Uterus (tissue), 4 donors: ENCODE results near the gene ARID3B. TPM values are rescaled to one million over a fixed set of nuclear protein-coding genes. Genes with fewer than 3 reads are reported as not detected.
"Not testable (repeated sequence)": the region's sequence is repeated elsewhere in the genome, so short reads cannot be mapped to it uniquely, and the experiment has no call there.

Source experiments
- DNase-seq, 2 donors: peaks; one replicate each; pipeline ENCODE4 v3.0.0-alpha.2; 2019 to 2020
- H3K27ac ChIP-seq, 2 donors: fragments of 200-600 bp; sonication (generic); 1 replicate in 1 of 2; 2 replicates in 1 of 2; pipeline ENCODE4 v1.5.1; 2016 to 2018
- H3K27me3 ChIP-seq, 2 donors: fragments of 200-600 bp; sonication (generic); one replicate each; pipeline ENCODE4 v1.5.1; 2018 to 2019; ENCODE audit warnings: control low read depth in 1 of 2
- H3K36me3 ChIP-seq, 2 donors: fragments of 200-600 bp; sonication (generic); one replicate each; pipeline ENCODE4 v1.5.1; 2019; ENCODE audit warnings: control low read depth in 1 of 2
- H3K4me1 ChIP-seq, 2 donors: fragments of 200-600 bp; sonication (generic); one replicate each; pipeline ENCODE4 v1.5.1; 2018 to 2019; ENCODE audit warnings: control low read depth in 1 of 2
- H3K4me3 ChIP-seq, 2 donors: fragments of 200-600 bp; sonication (generic); 1 replicate in 1 of 2; 2 replicates in 1 of 2; pipeline ENCODE4 v1.5.1; 2018 to 2019; ENCODE audit warnings: mild to moderate bottlenecking in 1 of 2
- H3K9me3 ChIP-seq, 2 donors: fragments of 200-600 bp; sonication (generic); one replicate each; pipeline ENCODE4 v1.5.1; 2019; ENCODE audit warnings: control low read depth in 1 of 2
- POLR2A ChIP-seq, 2 donors: fragments of 450-650 bp; IDR thresholded peaks; one replicate each; pipeline ENCODE4 v1.6.1; 2016; ENCODE audit warnings: antibody characterized with exemption in 2 of 2, mild to moderate bottlenecking in 1 of 2, moderate library complexity in 1 of 2
- intact Hi-C: fragments of 100-400 bp; cut with DNase I; formaldehyde crosslinking; loops from one replicate; pipeline ENCODE4 v1.15.1; 2023; ENCODE audit warnings: low total_unique reads
- total RNA-seq, 4 donors: library from RNA; depleted of rRNA in 3 of 4; stranded (reverse); fragments of >200 nt in 3 of 4; gene quantifications; one replicate each; pipeline versions ENCODE4 v1.1.0 to v1.2.4, GENCODE V29; 2014 to 2023
- TF ChIP-seq, protein P1 (sequence below), 4 experiments: fragments of 200-600 bp in 2 of 4; fragments of 450-650 bp in 2 of 4; sonication (generic) in 2 of 4; IDR thresholded peaks; one replicate each; pipeline ENCODE4 v1.5.1; 2016 to 2019; ENCODE audit warnings: antibody characterized with exemption in 4 of 4, mild to moderate bottlenecking in 2 of 4, moderate library complexity in 1 of 4
- donor health status: DM: yes; HTN: yes; CAD: no.

ARID3B gene
- total RNA-seq, 4 donors from 2014 or later: 1.5 to 8.8 (median 3.7) TPM

DNA sequence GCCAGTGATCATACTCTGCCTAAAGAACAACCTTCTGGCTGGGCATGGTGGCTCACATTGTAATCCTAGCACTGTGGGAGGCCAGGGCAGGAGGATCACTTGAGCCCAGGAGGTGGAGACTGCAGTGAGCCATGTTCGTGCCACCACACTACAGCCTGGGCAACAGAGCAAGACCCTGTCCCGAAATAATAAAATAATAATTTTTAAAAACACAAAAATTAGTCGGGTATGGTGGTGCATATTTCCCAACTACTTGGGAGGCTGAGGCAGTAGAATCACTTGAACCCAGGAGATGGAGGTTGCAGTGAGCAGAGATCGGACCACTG lies 34.5 kb upstream of the ARID3B start:
- no peaks in the 10 kb centered on the region for H3K4me1 ChIP-seq
- no peak for DNase-seq
- H3K9me3 ChIP-seq: no peaks in the 10 kb centered on the region
- intact Hi-C loops: no loop called here
- no peak for TF ChIP-seq POLR2A (IDR thresholded peaks at IDR 0.05)
- TF ChIP-seq, protein P1, sequence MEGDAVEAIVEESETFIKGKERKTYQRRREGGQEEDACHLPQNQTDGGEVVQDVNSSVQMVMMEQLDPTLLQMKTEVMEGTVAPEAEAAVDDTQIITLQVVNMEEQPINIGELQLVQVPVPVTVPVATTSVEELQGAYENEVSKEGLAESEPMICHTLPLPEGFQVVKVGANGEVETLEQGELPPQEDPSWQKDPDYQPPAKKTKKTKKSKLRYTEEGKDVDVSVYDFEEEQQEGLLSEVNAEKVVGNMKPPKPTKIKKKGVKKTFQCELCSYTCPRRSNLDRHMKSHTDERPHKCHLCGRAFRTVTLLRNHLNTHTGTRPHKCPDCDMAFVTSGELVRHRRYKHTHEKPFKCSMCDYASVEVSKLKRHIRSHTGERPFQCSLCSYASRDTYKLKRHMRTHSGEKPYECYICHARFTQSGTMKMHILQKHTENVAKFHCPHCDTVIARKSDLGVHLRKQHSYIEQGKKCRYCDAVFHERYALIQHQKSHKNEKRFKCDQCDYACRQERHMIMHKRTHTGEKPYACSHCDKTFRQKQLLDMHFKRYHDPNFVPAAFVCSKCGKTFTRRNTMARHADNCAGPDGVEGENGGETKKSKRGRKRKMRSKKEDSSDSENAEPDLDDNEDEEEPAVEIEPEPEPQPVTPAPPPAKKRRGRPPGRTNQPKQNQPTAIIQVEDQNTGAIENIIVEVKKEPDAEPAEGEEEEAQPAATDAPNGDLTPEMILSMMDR (IDR thresholded peaks at IDR 0.05): no peak
- H3K27ac ChIP-seq: no peak overlapping the region
- H3K4me3 ChIP-seq: no peak overlapping the region
- no peaks in the 10 kb centered on the region for H3K36me3 ChIP-seq
- H3K27me3 ChIP-seq: no peaks in the 10 kb centered on the region

DNA sequence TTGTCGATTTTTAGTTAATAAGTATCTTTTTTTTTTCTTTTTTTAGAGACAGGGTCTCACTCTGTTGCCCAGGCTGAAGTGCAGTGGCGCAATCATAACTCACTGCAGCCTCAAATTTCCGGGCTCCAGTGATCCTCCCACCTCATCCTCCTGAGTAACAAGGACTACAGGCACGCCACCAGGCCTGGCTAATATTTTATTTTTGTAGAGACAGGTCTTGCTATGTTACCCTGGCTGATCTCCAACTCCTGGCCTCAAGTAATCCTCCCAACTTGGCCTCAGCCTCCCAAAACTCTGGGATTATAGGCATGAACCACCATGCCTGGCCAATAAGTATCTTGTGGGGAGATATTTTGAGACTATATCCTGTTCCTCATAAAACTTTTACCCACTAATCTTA lies 29.4 kb upstream of the ARID3B start:
- Histone ChIP-seq H3K4me1 (no peaks in the 10 kb centered on the region), H3K9me3 (no peaks in the 10 kb centered on the region), H3K27ac (no peak overlapping the region), H3K4me3 (no peak overlapping the region), H3K27me3 (no peaks in the 10 kb centered on the region), H3K36me3 (no peaks in the 10 kb centered on the region)
- intact Hi-C loops: no loop called here
- no peak for DNase-seq
- TF ChIP-seq, protein P1 (IDR thresholded peaks at IDR 0.05): no peak
- TF ChIP-seq POLR2A (IDR thresholded peaks at IDR 0.05): no peak

DNA sequence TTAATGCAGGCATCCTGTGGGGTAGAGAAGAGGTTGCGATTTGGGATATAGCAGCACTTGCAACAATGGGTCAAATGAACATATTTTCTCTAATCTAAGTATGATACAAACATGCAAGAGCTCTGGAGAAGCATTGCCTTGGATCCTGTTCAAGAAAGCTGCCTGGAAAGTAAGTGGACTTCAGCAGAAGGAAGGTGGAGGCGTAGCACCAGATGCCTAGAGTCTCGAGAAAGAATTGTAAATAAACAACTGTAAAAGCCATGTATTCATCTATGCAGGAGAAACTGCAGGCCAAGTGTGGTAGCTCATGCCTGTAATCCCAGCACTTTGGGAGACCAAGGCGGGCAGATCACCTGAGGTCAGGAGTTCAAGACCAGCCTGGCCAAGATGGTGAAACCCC lies 27.0 kb upstream of the ARID3B start:
- intact Hi-C loops, H3K9me3 ChIP-seq, H3K4me3 ChIP-seq, DNase-seq, H3K27me3 ChIP-seq, H3K36me3 ChIP-seq, H3K4me1 ChIP-seq, H3K27ac ChIP-seq: not testable (repeated sequence)

DNA sequence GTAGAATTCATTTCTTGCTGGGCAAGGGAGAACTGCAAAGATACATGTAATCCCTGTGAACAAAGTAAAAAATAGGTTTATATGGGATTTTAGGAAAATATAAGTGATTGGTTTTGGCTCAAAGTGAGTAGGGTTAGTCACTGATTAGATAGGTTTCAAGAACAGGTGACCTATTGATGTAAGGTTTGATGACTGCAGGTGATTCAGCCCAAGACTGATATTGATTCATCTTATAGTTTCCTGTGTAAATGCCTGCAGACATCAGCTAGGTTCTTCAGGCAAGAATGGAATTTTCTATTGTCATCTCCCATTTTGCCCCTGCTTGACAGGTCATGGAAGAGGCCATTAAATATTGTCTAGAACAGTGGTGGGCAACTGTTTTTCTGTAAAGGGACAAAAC lies 23.9 kb upstream of the ARID3B start:
- no peaks in the 10 kb centered on the region for H3K4me1 ChIP-seq
- intact Hi-C loops: no loop called here
- no peaks in the 10 kb centered on the region for H3K36me3 ChIP-seq
- H3K27me3 ChIP-seq: no peaks in the 10 kb centered on the region
- no peaks in the 10 kb centered on the region for H3K9me3 ChIP-seq
- DNase-seq: no peak
- H3K27ac ChIP-seq: no peak overlapping the region
- no peak overlapping the region for H3K4me3 ChIP-seq
- TF ChIP-seq POLR2A (IDR thresholded peaks at IDR 0.05): no peak
- TF ChIP-seq, protein P1 (IDR thresholded peaks at IDR 0.05): no peak

DNA sequence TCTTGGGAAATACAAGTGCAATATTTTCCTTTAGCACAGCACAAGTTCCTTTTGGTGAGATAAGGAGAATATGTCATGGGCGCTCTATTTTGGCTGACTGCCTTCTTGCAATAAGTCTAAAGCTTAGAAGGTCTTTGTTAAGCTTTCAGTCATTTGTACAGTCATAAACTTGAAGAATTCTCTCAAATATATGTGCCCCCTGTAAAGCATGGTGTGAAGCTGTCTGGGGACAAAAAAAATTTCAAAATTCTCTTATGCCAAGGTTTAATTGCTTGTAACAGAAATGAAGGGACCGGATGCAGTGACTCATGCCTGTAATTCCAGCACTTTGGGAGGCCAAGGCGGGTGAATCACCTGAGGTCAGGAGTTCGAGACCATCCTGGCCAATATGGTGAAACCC lies 21.7 kb upstream of the ARID3B start:
- Histone ChIP-seq H3K4me3 (no peak overlapping the region), H3K9me3 (no peaks in the 10 kb centered on the region), H3K4me1 (no peaks in the 10 kb centered on the region), H3K27ac (no peak overlapping the region), H3K36me3 (no peaks in the 10 kb centered on the region), H3K27me3 (no peaks in the 10 kb centered on the region)
- DNase-seq: no peak
- intact Hi-C loops: no loop called here
- no peak for TF ChIP-seq POLR2A (IDR thresholded peaks at IDR 0.05)
- TF ChIP-seq, protein P1 (IDR thresholded peaks at IDR 0.05): no peak

DNA sequence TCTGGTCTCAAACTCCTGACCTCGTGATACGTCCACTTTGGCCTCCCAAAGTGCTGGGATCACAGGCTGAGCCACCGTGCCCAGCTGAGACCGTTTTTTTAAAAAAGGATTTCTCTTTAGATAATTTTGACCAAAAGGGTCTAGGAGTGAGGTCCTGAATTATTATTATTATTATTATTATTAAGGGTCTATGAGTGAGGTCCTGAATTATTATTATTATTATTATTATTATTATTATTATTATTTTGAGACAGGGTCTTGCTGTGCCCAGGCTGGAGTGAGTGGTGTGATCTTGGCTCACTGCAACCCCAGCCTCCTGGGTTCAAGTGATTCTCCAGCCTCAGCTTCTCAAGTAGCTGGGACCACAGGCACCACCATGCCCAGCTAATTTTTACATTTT lies 20.6 kb upstream of the ARID3B start:
- Histone ChIP-seq H3K27ac (no peak overlapping the region), H3K27me3 (no peaks in the 10 kb centered on the region), H3K4me3 (no peak overlapping the region), H3K4me1 (no peaks in the 10 kb centered on the region), H3K36me3 (no peaks in the 10 kb centered on the region), H3K9me3 (no peaks in the 10 kb centered on the region)
- TF ChIP-seq POLR2A (IDR thresholded peaks at IDR 0.05): no peak
- TF ChIP-seq, protein P1 (IDR thresholded peaks at IDR 0.05): no peak
- intact Hi-C loops: no loop called here
- no peak for DNase-seq
